ENCODE measurements around the gene PPP1R16B.

- peak in 1 of 3 experiments; percentile 90 for TF ChIP-seq CTCF (IDR thresholded peaks at IDR 0.05)
- no peak for TF ChIP-seq POLR2A (IDR thresholded peaks at IDR 0.05)
Measured at GRCh38 chr20:38926142-38926933, 120.8 kb downstream of the PPP1R16B start, which contains the start of gene FAM83D.
